ENCODE results near the gene TAF9B.

DNA sequence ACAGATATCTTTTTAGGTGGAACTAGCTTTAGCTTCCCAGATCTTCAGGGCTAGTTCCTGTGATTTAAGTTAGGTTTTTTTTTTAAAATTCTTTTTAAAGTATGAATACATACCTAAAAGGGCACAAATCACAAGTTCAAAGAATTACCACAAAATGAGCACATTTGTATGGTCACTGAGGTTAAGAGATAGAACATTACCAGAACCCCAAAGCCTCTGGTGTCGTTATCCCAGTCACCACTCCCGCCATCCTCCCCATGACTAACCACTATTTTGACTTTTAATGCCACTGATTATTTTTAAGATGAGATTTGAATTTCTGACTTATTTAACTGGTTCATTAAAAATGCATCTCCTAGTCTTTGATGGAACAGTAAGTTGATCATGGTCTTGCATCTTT lies 30.0 kb downstream of the TAF9B start:
- TF ChIP-seq, protein P1, sequence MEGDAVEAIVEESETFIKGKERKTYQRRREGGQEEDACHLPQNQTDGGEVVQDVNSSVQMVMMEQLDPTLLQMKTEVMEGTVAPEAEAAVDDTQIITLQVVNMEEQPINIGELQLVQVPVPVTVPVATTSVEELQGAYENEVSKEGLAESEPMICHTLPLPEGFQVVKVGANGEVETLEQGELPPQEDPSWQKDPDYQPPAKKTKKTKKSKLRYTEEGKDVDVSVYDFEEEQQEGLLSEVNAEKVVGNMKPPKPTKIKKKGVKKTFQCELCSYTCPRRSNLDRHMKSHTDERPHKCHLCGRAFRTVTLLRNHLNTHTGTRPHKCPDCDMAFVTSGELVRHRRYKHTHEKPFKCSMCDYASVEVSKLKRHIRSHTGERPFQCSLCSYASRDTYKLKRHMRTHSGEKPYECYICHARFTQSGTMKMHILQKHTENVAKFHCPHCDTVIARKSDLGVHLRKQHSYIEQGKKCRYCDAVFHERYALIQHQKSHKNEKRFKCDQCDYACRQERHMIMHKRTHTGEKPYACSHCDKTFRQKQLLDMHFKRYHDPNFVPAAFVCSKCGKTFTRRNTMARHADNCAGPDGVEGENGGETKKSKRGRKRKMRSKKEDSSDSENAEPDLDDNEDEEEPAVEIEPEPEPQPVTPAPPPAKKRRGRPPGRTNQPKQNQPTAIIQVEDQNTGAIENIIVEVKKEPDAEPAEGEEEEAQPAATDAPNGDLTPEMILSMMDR (IDR thresholded peaks at IDR 0.05) = no peak
- TF ChIP-seq POLR2A (IDR thresholded peaks at IDR 0.05) = no peak

Measured in Peyer's patch (tissue), 4 donors.